ENCODE data around the gene BTBD17. TPM values are rescaled to one million over a fixed set of nuclear protein-coding genes. Genes with fewer than 3 reads are reported as not detected.
A peak's percentile ranks its signal among the peaks of the same experiment; 100 is the strongest.

The BTBD17 gene
- total RNA-seq, 4 donors from 2014 or later = not detected

DNA sequence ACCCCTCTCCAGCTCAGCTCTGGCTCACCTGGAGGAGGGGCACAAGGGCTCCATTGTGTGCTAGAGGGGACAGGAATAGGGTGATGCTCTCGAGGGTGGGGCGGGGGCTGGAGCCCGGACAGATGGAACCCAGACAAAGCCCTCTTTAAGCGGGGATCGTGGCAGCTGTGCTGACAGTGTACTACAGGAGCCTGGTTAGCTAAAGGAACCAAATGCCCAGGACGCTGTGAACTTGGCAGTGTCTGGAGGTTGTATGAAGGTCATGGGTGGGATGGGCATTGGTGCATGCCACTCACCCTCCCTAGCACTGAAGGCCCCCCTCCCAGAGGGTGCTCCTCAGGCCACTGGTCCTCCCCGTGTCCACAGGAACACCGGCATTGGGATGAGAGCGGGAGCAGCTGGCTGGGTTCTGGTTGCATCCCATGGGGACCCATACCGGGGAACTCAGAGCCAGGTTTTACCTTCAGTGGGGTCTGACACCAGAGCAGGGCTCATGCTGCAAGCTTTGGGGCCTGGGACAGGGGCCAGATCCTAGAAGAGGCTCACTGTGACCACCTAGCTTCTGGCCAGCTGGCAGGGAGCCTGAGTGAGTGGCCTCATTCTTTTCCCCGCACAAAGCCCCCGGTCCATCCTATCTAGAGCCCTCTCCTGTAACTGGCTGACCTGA, 23.7 kb downstream of the BTBD17 start:
- H3K36me3 ChIP-seq = no peaks in the 10 kb centered on the region
- peaks cover 0 to 7% of the 10 kb centered on the region in 2 donors for H3K27me3 ChIP-seq
- H3K27ac ChIP-seq = peak overlapping the region; percentile 2 to 86 (median 68)
- H3K4me1 ChIP-seq = peaks cover 0 to 6% (median 2%) of the 10 kb centered on the region in 4 donors
- TF ChIP-seq POLR2A (IDR thresholded peaks at IDR 0.05) (no peak), EP300 (IDR thresholded peaks at IDR 0.05) (peak in 1 of 2 donors; percentile 49)
- H3K9me3 ChIP-seq = peaks cover 0 to 13% (median 0%) of the 10 kb centered on the region in 4 donors
- H3K4me3 ChIP-seq = no peak overlapping the region
- no peak for DNase-seq (ENCODE audit: low spot score in 2 of 2)
- 52 to 57% methylated on average over 8 to 11 of the region's 12 CpGs for WGBS, 2 donors

- DNase-seq (ENCODE audit: low spot score in 2 of 2) = no peak
- Histone ChIP-seq H3K9me3 (peaks cover 0 to 13% (median 0%) of the 10 kb centered on the region in 4 donors), H3K27me3 (peaks cover 0 to 7% of the 10 kb centered on the region in 2 donors), H3K36me3 (no peaks in the 10 kb centered on the region), H3K4me3 (no peak overlapping the region), H3K27ac (peak overlapping the region; percentile 21 to 86 (median 64)), H3K4me1 (peaks cover 0 to 6% (median 2%) of the 10 kb centered on the region in 4 donors)
- TF ChIP-seq, protein P1, sequence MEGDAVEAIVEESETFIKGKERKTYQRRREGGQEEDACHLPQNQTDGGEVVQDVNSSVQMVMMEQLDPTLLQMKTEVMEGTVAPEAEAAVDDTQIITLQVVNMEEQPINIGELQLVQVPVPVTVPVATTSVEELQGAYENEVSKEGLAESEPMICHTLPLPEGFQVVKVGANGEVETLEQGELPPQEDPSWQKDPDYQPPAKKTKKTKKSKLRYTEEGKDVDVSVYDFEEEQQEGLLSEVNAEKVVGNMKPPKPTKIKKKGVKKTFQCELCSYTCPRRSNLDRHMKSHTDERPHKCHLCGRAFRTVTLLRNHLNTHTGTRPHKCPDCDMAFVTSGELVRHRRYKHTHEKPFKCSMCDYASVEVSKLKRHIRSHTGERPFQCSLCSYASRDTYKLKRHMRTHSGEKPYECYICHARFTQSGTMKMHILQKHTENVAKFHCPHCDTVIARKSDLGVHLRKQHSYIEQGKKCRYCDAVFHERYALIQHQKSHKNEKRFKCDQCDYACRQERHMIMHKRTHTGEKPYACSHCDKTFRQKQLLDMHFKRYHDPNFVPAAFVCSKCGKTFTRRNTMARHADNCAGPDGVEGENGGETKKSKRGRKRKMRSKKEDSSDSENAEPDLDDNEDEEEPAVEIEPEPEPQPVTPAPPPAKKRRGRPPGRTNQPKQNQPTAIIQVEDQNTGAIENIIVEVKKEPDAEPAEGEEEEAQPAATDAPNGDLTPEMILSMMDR (IDR thresholded peaks at IDR 0.05) = no peak
- TF ChIP-seq POLR2A (IDR thresholded peaks at IDR 0.05) (no peak), EP300 (IDR thresholded peaks at IDR 0.05) (no peak)
- 76 to 80% methylated on average over 7 of the region's 7 CpGs for WGBS, 2 donors
Observed at GRCh38 chr17:74336307-74336706, 25.4 kb downstream of the BTBD17 start.

- Histone ChIP-seq H3K27me3 (peaks cover 0 to 7% of the 10 kb centered on the region in 2 donors), H3K4me3 (no peak overlapping the region), H3K27ac (peak overlapping the region in 2 of 4 donors; percentile 79 to 86), H3K4me1 (peaks cover 0 to 6% (median 2%) of the 10 kb centered on the region in 4 donors), H3K36me3 (no peaks in the 10 kb centered on the region), H3K9me3 (peaks cover 0 to 13% (median 0%) of the 10 kb centered on the region in 4 donors)
- 58% methylated on average over 5 of the region's 5 CpGs for WGBS, 2 donors
- DNase-seq (ENCODE audit: low spot score in 2 of 2) = no peak
- TF ChIP-seq, protein P1 (IDR thresholded peaks at IDR 0.05) = no peak
- TF ChIP-seq EP300 (IDR thresholded peaks at IDR 0.05) = no peak
- TF ChIP-seq POLR2A (IDR thresholded peaks at IDR 0.05) = no peak
Observed at GRCh38 chr17:74335529-74336062, 26.1 kb downstream of the BTBD17 start.

DNA sequence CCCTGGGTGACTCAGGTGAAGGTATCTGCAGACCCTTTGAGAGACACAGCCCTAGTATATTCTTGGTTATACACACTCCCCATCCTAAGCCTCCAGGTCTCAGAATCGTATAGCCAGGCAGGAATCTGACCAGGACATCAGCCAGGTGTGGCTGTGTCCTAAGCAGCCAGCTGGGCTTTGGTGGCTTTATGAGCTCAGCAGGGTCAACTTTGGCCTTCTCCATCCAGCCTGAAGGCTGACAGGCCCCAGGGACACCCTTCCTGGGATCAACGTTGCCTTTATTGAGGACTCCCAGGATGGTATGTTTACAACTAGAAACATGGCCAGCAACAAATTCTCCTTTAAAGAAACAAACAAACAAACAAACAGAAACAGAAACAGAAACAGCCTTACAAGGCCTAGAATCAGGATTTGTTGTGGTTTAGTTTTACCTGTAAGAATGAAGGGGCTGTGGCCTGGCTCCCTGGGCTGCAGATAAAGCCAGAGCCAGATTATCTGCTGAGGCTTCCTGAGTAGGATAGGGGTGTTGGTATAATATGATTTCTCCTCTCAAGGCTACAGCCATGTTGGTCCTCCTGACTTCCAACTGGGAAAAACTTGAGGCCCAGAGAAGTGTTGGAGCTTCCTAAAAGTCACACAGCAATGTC, 27.2 kb downstream of the BTBD17 start:
- H3K27ac ChIP-seq = peak overlapping the region in 3 of 4 donors; percentile 11 to 86 (median 74)

GRCh38 chr17:74332763-74333283, 28.8 kb downstream of the BTBD17 start:
- DNase-seq (ENCODE audit: low spot score in 2 of 2) = no peak

More for the DNA sequence above, 27.2 kb downstream of the BTBD17 start:
- no peaks in the 10 kb centered on the region for H3K36me3 ChIP-seq
- no peak for DNase-seq (ENCODE audit: low spot score in 2 of 2)
- TF ChIP-seq POLR2A (IDR thresholded peaks at IDR 0.05) (no peak), EP300 (IDR thresholded peaks at IDR 0.05) (no peak)
- TF ChIP-seq, protein P1 (IDR thresholded peaks at IDR 0.05) = no peak
- H3K9me3 ChIP-seq = peaks cover 0 to 13% (median 0%) of the 10 kb centered on the region in 4 donors
- WGBS, 2 donors = 82 to 93% methylated on average over 2 of the region's 2 CpGs
- peaks cover 0 to 2% of the 10 kb centered on the region in 2 donors for H3K27me3 ChIP-seq
- no peak overlapping the region for H3K4me3 ChIP-seq
- peaks cover 0 to 4% (median 1%) of the 10 kb centered on the region in 4 donors for H3K4me1 ChIP-seq

More at GRCh38 chr17:74332763-74333283, 28.8 kb downstream of the BTBD17 start:
- no peak for TF ChIP-seq EP300 (IDR thresholded peaks at IDR 0.05)
- TF ChIP-seq, protein P1 (IDR thresholded peaks at IDR 0.05) = no peak
- TF ChIP-seq POLR2A (IDR thresholded peaks at IDR 0.05) = no peak
- no peak overlapping the region for H3K4me3 ChIP-seq
- H3K27me3 ChIP-seq = peaks cover 0 to 4% of the 10 kb centered on the region in 2 donors
- H3K27ac ChIP-seq = peak overlapping the region in 3 of 4 donors; percentile 24 to 86 (median 74)
- H3K36me3 ChIP-seq = no peaks in the 10 kb centered on the region
- H3K4me1 ChIP-seq = peaks cover 0 to 6% (median 0%) of the 10 kb centered on the region in 4 donors
- peaks cover 0 to 13% (median 0%) of the 10 kb centered on the region in 4 donors for H3K9me3 ChIP-seq
- WGBS, 2 donors = 57 to 65% methylated on average over 11 of the region's 11 CpGs
